ENCODE results near the gene NAPB.

- no peak for TF ChIP-seq SIN3A (IDR thresholded peaks at IDR 0.05; ENCODE audit: low read depth, low read length)
- TF ChIP-seq CTCF (IDR thresholded peaks at IDR 0.05 in 2 of 3, conservative IDR thresholded peaks at IDR 0.05 in 1 of 3; ENCODE audit: control insufficient read depth in 2 of 3, extremely low read depth in 1 of 3, insufficient read depth in 1 of 3, low read depth in 3 of 3, low read length in 3 of 3), result no peak
- no peak for TF ChIP-seq ZNF207 (IDR thresholded peaks at IDR 0.05; ENCODE audit: borderline replicate concordance)
- no peak for TF ChIP-seq ZNF217 (IDR thresholded peaks at IDR 0.05)
- TF ChIP-seq LARP7 (IDR thresholded peaks at IDR 0.05), result no peak
- no peak for TF ChIP-seq EZH2 (IDR thresholded peaks at IDR 0.05; ENCODE audit: borderline replicate concordance, control insufficient read depth, low read depth, low read length)
These were observed 31.1 kb downstream of the NAPB start for GRCh38 chr20:23390091-23390774.

All from GM12878 (cell line).